ENCODE data around the gene PAPPA2.
"Not testable (repeated sequence)": the region's sequence is repeated elsewhere in the genome, so short reads cannot be mapped to it uniquely, and the experiment has no call there.

PAPPA2 gene

GRCh38 chr1:176462674-176463378 is at the start of gene PAPPA2:
Gene PAPPA2, plus strand, starts transcription at chr1:176463175. Its CDS starts 93,148 bp downstream, at chr1:176556323.
- DNase-seq (ENCODE audit: low read depth in 2 of 2, low spot score in 1 of 2), result no peak

GRCh38 chr1:176416777-176417176 is 46.2 kb upstream of the PAPPA2 start:
- no peak for DNase-seq (ENCODE audit: low read depth in 2 of 2, low spot score in 1 of 2)

- not testable (repeated sequence) for DNase-seq (ENCODE audit: low read depth in 2 of 2, low spot score in 1 of 2)
Observed at GRCh38 chr1:176419608-176420007, 43.4 kb upstream of the PAPPA2 start.

- DNase-seq (ENCODE audit: low read depth in 2 of 2, low spot score in 1 of 2), result no peak
Observed at GRCh38 chr1:176434234-176434633, 28.7 kb upstream of the PAPPA2 start.

GRCh38 chr1:176436251-176436650 is 26.7 kb upstream of the PAPPA2 start:
- no peak for DNase-seq (ENCODE audit: low read depth in 2 of 2, low spot score in 1 of 2)

- DNase-seq (ENCODE audit: low read depth in 2 of 2, low spot score in 1 of 2), result no peak
Observed at GRCh38 chr1:176440176-176440575, 22.8 kb upstream of the PAPPA2 start.

- no peak for DNase-seq (ENCODE audit: low read depth in 2 of 2, low spot score in 1 of 2)
Observed at GRCh38 chr1:176444286-176444685, 18.7 kb upstream of the PAPPA2 start.

- no peak for DNase-seq (ENCODE audit: low read depth in 2 of 2, low spot score in 1 of 2)
Observed at GRCh38 chr1:176445402-176445801, 17.6 kb upstream of the PAPPA2 start.

GRCh38 chr1:176448340-176448739 is 14.6 kb upstream of the PAPPA2 start:
- DNase-seq (ENCODE audit: low read depth in 2 of 2, low spot score in 1 of 2), result no peak

GRCh38 chr1:176450526-176450925 is 12.4 kb upstream of the PAPPA2 start:
- no peak for DNase-seq (ENCODE audit: low read depth in 2 of 2, low spot score in 1 of 2)

- not testable (repeated sequence) for DNase-seq (ENCODE audit: low read depth in 2 of 2, low spot score in 1 of 2)
Observed at GRCh38 chr1:176451741-176452140, 11.2 kb upstream of the PAPPA2 start.

- no peak for DNase-seq (ENCODE audit: low read depth in 2 of 2, low spot score in 1 of 2)
Observed at GRCh38 chr1:176456795-176457194, 6.2 kb upstream of the PAPPA2 start.

GRCh38 chr1:176460544-176461336 is 2.2 kb upstream of the PAPPA2 start:
- no peak for DNase-seq (ENCODE audit: low read depth in 2 of 2, low spot score in 1 of 2)

- no peak for DNase-seq (ENCODE audit: low read depth in 2 of 2, low spot score in 1 of 2)
Observed at GRCh38 chr1:176461576-176461975, 1.4 kb upstream of the PAPPA2 start.

GRCh38 chr1:176466514-176466913 is 3.5 kb downstream of the PAPPA2 start:
- DNase-seq (ENCODE audit: low read depth in 2 of 2, low spot score in 1 of 2), result no peak

GRCh38 chr1:176469450-176470010 is 6.6 kb downstream of the PAPPA2 start:
- no peak for DNase-seq (ENCODE audit: low read depth in 2 of 2, low spot score in 1 of 2)

- DNase-seq (ENCODE audit: low read depth in 2 of 2, low spot score in 1 of 2), result no peak
Observed at GRCh38 chr1:176471338-176472121, 8.6 kb downstream of the PAPPA2 start.

- DNase-seq (ENCODE audit: low read depth in 2 of 2, low spot score in 1 of 2), result no peak
Observed at GRCh38 chr1:176479971-176480370, 17.0 kb downstream of the PAPPA2 start.

- DNase-seq (ENCODE audit: low read depth in 2 of 2, low spot score in 1 of 2), result no peak
Observed at GRCh38 chr1:176480750-176481149, 17.8 kb downstream of the PAPPA2 start.

- no peak for DNase-seq (ENCODE audit: low read depth in 2 of 2, low spot score in 1 of 2)
Observed at GRCh38 chr1:176485083-176485482, 22.1 kb downstream of the PAPPA2 start.

- no peak for DNase-seq (ENCODE audit: low read depth in 2 of 2, low spot score in 1 of 2)
Observed at GRCh38 chr1:176494436-176494835, 31.5 kb downstream of the PAPPA2 start.
